ENCODE data around the gene TUBA1A. TPM values are rescaled to one million over a fixed set of nuclear protein-coding genes. Genes with fewer than 3 reads are reported as not detected.

Gene TUBA1A
- total RNA-seq, 2 experiments from 2014 or later: 70.6 to 71.2 TPM

GRCh38 chr12:49160399-49160798 lies 28.5 kb downstream of the TUBA1A start:
- no peaks in the 10 kb centered on the region for H3K27me3 Mint-ChIP-seq

GRCh38 chr12:49154221-49154620 lies 34.7 kb downstream of the TUBA1A start:
- Mint-ChIP-seq H3K9me3 (no peaks in the 10 kb centered on the region), H3K4me3 (no peak overlapping the region), H3K4me1 (ENCODE audit: low read depth) (peaks cover 2% of the 10 kb centered on the region), H3K36me3 (ENCODE audit: low read depth) (peaks cover 3% of the 10 kb centered on the region), H3K27ac (no peak overlapping the region), H3K27me3 (no peaks in the 10 kb centered on the region)
- TF ChIP-seq CTCF (IDR thresholded peaks at IDR 0.05): no peak
- intact Hi-C loops (cut with micrococcal nuclease): no loop called here
- POLR2A ChIA-PET: interaction anchor here (1.1 kb wide), 1 partner anchor 23 kb away, joined by 4 read pairs; the partner anchor contains the start of gene TUBA1B
- DNase-seq: no peak
- CTCF ChIA-PET: no interaction called here
- no peak for ATAC-seq

More at GRCh38 chr12:49160399-49160798, 28.5 kb downstream of the TUBA1A start:
- DNase-seq: no peak
- ChIA-PET POLR2A (no interaction called here), CTCF (no interaction called here)
- no peaks in the 10 kb centered on the region for H3K36me3 Mint-ChIP-seq (ENCODE audit: low read depth)
- intact Hi-C loops (cut with micrococcal nuclease): no loop called here
- H3K4me3 Mint-ChIP-seq: no peak overlapping the region
- no peaks in the 10 kb centered on the region for H3K4me1 Mint-ChIP-seq (ENCODE audit: low read depth)
- TF ChIP-seq CTCF (IDR thresholded peaks at IDR 0.05): no peak
- ATAC-seq: no peak
- no peak overlapping the region for H3K27ac Mint-ChIP-seq
- H3K9me3 Mint-ChIP-seq: no peaks in the 10 kb centered on the region

- Mint-ChIP-seq H3K36me3 (ENCODE audit: low read depth) (peaks cover 3% of the 10 kb centered on the region), H3K27me3 (no peaks in the 10 kb centered on the region), H3K27ac (no peak overlapping the region), H3K9me3 (no peaks in the 10 kb centered on the region), H3K4me3 (no peak overlapping the region), H3K4me1 (ENCODE audit: low read depth) (peaks cover 2% of the 10 kb centered on the region)
- no peak for TF ChIP-seq CTCF (IDR thresholded peaks at IDR 0.05)
- ChIA-PET POLR2A (interaction anchor here (4.5 kb wide), 1 partner anchor 16 kb away, joined by 26 read pairs; the partner anchor contains the start of gene TUBA1B), CTCF (interaction anchor here (1.1 kb wide), 3 partner anchors 15 to 30 kb away, joined by 3 read pairs; no protein-coding TSS in a partner anchor)
- ATAC-seq (no peak), DNase-seq (no peak)
- intact Hi-C loops (cut with micrococcal nuclease): no loop called here
These were observed 41.5 kb downstream of the TUBA1A start for GRCh38 chr12:49147384-49147783.

- Mint-ChIP-seq H3K27me3 (no peaks in the 10 kb centered on the region), H3K4me3 (no peak overlapping the region), H3K36me3 (ENCODE audit: low read depth) (peaks cover 3% of the 10 kb centered on the region), H3K4me1 (ENCODE audit: low read depth) (peaks cover 2% of the 10 kb centered on the region), H3K9me3 (no peaks in the 10 kb centered on the region), H3K27ac (no peak overlapping the region)
- no peak for TF ChIP-seq CTCF (IDR thresholded peaks at IDR 0.05)
- CTCF ChIA-PET: no interaction called here
- intact Hi-C loops (cut with micrococcal nuclease): no loop called here
- no peak for DNase-seq
- POLR2A ChIA-PET: interaction anchor here (0.7 to 4.5 kb wide), 2 partner anchors 15 to 126 kb away, joined by 5 to 26 read pairs; partner anchors contain the start of gene TUBA1B
- no peak for ATAC-seq
These were observed 42.5 kb downstream of the TUBA1A start for GRCh38 chr12:49146406-49146805.

GRCh38 chr12:49144384-49144783 lies 44.5 kb downstream of the TUBA1A start:
- CTCF ChIA-PET: interaction anchor here (2.2 kb wide), 1 partner anchor 56 kb away, joined by 11 read pairs; no protein-coding TSS in a partner anchor

More at GRCh38 chr12:49144384-49144783, 44.5 kb downstream of the TUBA1A start:
- ATAC-seq (no peak), DNase-seq (no peak)
- Mint-ChIP-seq H3K27ac (no peak overlapping the region), H3K4me1 (ENCODE audit: low read depth) (peaks cover 3% of the 10 kb centered on the region), H3K9me3 (no peaks in the 10 kb centered on the region), H3K36me3 (ENCODE audit: low read depth) (peaks cover 5% of the 10 kb centered on the region), H3K27me3 (no peaks in the 10 kb centered on the region), H3K4me3 (no peak overlapping the region)
- intact Hi-C loops (cut with micrococcal nuclease): no loop called here
- POLR2A ChIA-PET: interaction anchor here (0.6 to 1.1 kb wide), 2 partner anchors 12 to 13 kb away, joined by 4 to 5 read pairs; partner anchors contain the start of gene TUBA1B
- TF ChIP-seq CTCF (IDR thresholded peaks at IDR 0.05): no peak
